Measurements from ENCODE around the gene SPATA7.

SPATA7 gene

GRCh38 chr14:88420187-88420586 is 34.7 kb downstream of the SPATA7 start:
- DNase-seq, result no peak

GRCh38 chr14:88421286-88421685 is 35.8 kb downstream of the SPATA7 start:
- no peak for DNase-seq

GRCh38 chr14:88422047-88422446 is 36.6 kb downstream of the SPATA7 start:
- DNase-seq, result no peak

- DNase-seq, result no peak
Observed at GRCh38 chr14:88422919-88423650, 37.6 kb downstream of the SPATA7 start.

- no peak for DNase-seq
Observed at GRCh38 chr14:88424573-88424972, 39.1 kb downstream of the SPATA7 start.

- DNase-seq, result no peak
Observed at GRCh38 chr14:88426271-88426670, 40.8 kb downstream of the SPATA7 start.

- DNase-seq, result no peak
Observed at GRCh38 chr14:88430976-88431375, 45.5 kb downstream of the SPATA7 start.

GRCh38 chr14:88437658-88438057 is 52.2 kb downstream of the SPATA7 start:
- DNase-seq, result no peak

GRCh38 chr14:88439088-88439487 is 53.6 kb downstream of the SPATA7 start:
- no peak for DNase-seq

- DNase-seq, result no peak
Observed at GRCh38 chr14:88452231-88452630, 66.8 kb downstream of the SPATA7 start.

GRCh38 chr14:88454886-88455285 is 69.4 kb downstream of the SPATA7 start:
- no peak for DNase-seq

GRCh38 chr14:88463318-88463717 is 77.9 kb downstream of the SPATA7 start:
- DNase-seq, result no peak

GRCh38 chr14:88468406-88468805 is 82.9 kb downstream of the SPATA7 start:
- DNase-seq, result no peak

- no peak for DNase-seq
Observed at GRCh38 chr14:88470542-88471440, 85.3 kb downstream of the SPATA7 start.

GRCh38 chr14:88473791-88474190 is 88.3 kb downstream of the SPATA7 start:
- DNase-seq, result no peak

GRCh38 chr14:88476214-88476774 is 90.8 kb downstream of the SPATA7 start:
- no peak for DNase-seq

GRCh38 chr14:88476825-88477224 is 91.4 kb downstream of the SPATA7 start:
- no peak for DNase-seq

- no peak for DNase-seq
Observed at GRCh38 chr14:88477513-88478250, 92.2 kb downstream of the SPATA7 start.

- no peak for DNase-seq
Observed at GRCh38 chr14:88478931-88479330, 93.5 kb downstream of the SPATA7 start.

- DNase-seq, result no peak
Observed at GRCh38 chr14:88479574-88479987, 94.1 kb downstream of the SPATA7 start.

- no peak for DNase-seq
Observed at GRCh38 chr14:88481059-88481458, 95.6 kb downstream of the SPATA7 start.

GRCh38 chr14:88481794-88482193 is 96.3 kb downstream of the SPATA7 start:
- DNase-seq, result no peak

GRCh38 chr14:88482524-88482923 is 97.1 kb downstream of the SPATA7 start:
- DNase-seq, result no peak
